Measurements from ENCODE around the gene PRKG1.

- TF ChIP-seq CTCF (IDR thresholded peaks at IDR 0.05) (no peak), POLR2A (IDR thresholded peaks at IDR 0.05) (no peak)
Observed at GRCh38 chr10:52066383-52066782, 992.1 kb downstream of the PRKG1 start.
